ENCODE data around the gene LAPTM5. TPM values are rescaled to one million over a fixed set of nuclear protein-coding genes. Genes with fewer than 3 reads are reported as not detected.

The LAPTM5 gene
- total RNA-seq, 1 experiment from 2014 or later, result 1.9 TPM

DNA sequence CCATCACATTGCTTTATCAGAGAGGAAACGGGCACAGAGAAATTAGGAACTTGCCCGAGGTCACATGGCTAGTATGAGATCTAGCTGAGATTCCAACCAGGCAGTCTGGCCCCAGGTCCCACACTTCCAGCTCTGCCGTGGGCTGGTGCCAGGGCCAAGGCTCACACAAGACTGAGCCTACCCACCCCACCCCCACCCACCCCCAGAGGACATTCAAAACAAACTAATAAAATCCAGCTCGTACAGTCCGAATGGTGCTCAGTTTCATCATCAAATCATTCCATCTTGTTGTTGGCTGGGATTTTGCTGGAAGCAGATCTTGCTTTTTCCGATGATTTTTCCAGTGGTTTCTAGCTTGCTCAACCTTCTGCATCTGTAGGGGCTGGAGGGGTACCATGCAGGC lies 62.1 kb downstream of the LAPTM5 start:
- no peaks in the 10 kb centered on the region for H3K4me1 ChIP-seq (ENCODE audit: control insufficient read depth, insufficient read depth, low read length)
- no peaks in the 10 kb centered on the region for H3K36me3 ChIP-seq (ENCODE audit: control insufficient read depth, insufficient read depth, low read length)
- POLR2A ChIA-PET, result no interaction called here
- intact Hi-C loops (cut with micrococcal nuclease; ENCODE audit: unreplicated experiment), result no loop called here
- CTCF ChIA-PET, result no interaction called here
- no TSS peak for BruUV-seq (replicated peaks)
- ATAC-seq, result no peak
- no peak overlapping the region for H3K27ac ChIP-seq (ENCODE audit: low read length)
- in situ Hi-C loops (cut with HindIII; ENCODE audit: low pct_unique_long_range_greater_than_20kb, low sequenced_read_pairs), result no loop called here
- no peak overlapping the region for H3K4me3 ChIP-seq (ENCODE audit: low read depth in 2 of 2, low read length in 2 of 2)
- no peaks in the 10 kb centered on the region; the same call in 1 of the 2 replicates for H3K27me3 ChIP-seq (ENCODE audit: control insufficient read depth, insufficient read depth, low read length)
- TF ChIP-seq, protein P1, sequence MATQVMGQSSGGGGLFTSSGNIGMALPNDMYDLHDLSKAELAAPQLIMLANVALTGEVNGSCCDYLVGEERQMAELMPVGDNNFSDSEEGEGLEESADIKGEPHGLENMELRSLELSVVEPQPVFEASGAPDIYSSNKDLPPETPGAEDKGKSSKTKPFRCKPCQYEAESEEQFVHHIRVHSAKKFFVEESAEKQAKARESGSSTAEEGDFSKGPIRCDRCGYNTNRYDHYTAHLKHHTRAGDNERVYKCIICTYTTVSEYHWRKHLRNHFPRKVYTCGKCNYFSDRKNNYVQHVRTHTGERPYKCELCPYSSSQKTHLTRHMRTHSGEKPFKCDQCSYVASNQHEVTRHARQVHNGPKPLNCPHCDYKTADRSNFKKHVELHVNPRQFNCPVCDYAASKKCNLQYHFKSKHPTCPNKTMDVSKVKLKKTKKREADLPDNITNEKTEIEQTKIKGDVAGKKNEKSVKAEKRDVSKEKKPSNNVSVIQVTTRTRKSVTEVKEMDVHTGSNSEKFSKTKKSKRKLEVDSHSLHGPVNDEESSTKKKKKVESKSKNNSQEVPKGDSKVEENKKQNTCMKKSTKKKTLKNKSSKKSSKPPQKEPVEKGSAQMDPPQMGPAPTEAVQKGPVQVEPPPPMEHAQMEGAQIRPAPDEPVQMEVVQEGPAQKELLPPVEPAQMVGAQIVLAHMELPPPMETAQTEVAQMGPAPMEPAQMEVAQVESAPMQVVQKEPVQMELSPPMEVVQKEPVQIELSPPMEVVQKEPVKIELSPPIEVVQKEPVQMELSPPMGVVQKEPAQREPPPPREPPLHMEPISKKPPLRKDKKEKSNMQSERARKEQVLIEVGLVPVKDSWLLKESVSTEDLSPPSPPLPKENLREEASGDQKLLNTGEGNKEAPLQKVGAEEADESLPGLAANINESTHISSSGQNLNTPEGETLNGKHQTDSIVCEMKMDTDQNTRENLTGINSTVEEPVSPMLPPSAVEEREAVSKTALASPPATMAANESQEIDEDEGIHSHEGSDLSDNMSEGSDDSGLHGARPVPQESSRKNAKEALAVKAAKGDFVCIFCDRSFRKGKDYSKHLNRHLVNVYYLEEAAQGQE (IDR thresholded peaks at IDR 0.05; ENCODE audit: insufficient read depth in 1 of 2, low read depth in 2 of 2, low read length in 1 of 2), result no peak
- TF ChIP-seq POLR2AphosphoS5 (IDR thresholded peaks at IDR 0.05; ENCODE audit: low read depth, low read length) (no peak), SIN3A (IDR thresholded peaks at IDR 0.05; ENCODE audit: borderline replicate concordance, insufficient read depth, low read depth, low read length) (no peak), TCF7L2 (IDR thresholded peaks at IDR 0.05; ENCODE audit: low read depth, low read length) (no peak)
- TF ChIP-seq, protein P2, sequence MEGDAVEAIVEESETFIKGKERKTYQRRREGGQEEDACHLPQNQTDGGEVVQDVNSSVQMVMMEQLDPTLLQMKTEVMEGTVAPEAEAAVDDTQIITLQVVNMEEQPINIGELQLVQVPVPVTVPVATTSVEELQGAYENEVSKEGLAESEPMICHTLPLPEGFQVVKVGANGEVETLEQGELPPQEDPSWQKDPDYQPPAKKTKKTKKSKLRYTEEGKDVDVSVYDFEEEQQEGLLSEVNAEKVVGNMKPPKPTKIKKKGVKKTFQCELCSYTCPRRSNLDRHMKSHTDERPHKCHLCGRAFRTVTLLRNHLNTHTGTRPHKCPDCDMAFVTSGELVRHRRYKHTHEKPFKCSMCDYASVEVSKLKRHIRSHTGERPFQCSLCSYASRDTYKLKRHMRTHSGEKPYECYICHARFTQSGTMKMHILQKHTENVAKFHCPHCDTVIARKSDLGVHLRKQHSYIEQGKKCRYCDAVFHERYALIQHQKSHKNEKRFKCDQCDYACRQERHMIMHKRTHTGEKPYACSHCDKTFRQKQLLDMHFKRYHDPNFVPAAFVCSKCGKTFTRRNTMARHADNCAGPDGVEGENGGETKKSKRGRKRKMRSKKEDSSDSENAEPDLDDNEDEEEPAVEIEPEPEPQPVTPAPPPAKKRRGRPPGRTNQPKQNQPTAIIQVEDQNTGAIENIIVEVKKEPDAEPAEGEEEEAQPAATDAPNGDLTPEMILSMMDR (IDR thresholded peaks at IDR 0.05), result no peak
- H3K9me3 ChIP-seq (ENCODE audit: control insufficient read depth, insufficient read depth, low read depth, low read length), result no peaks in the 10 kb centered on the region
- no peak for DNase-seq (ENCODE audit: low read depth, low spot score)

DNA sequence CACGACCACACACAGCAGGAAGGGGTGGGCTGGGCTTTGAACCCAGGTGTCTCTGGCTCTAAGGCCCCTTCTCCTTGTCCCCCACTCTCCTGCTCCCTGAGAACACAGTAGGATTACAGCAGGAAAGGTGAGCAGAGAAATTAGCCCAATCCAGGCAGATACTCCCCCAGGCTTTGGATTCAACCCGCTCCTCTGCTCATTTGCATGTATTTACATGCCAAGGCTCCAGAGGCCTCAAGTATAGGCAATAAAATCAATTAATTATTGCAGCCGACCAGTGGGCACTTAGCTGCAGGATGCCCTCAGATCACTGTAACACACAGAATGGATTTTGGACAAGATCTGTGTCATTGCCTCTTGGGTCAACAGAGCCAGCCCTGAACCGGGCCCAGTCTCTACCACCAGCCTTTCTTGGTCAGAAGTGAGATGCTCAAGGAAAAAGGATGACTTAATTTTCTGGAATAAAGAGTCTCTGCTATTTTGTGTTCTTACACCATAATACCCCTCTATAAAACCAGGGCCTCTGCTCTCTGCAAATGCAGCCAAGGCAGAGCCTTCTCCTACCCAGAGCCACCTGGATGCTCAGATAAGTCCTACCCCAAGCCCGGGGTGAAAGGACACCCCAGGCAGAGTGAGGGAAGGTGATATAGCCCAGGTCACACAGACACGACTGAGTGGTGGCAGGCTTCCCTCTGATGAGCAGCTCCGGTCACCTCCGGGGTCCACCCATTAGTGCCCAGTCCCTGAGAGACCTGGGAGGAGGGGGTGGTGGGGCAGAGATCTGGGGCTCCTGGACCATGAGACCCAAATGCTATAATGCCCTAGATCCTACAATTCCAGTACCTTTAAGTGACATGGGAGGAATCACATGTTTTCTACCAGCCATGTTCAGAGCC lies 63.0 kb downstream of the LAPTM5 start:
- CTCF ChIA-PET, result no interaction called here
- in situ Hi-C loops (cut with HindIII; ENCODE audit: low pct_unique_long_range_greater_than_20kb, low sequenced_read_pairs) (no loop called here), intact Hi-C loops (cut with micrococcal nuclease; ENCODE audit: unreplicated experiment) (no loop called here)
- H3K27me3 ChIP-seq (ENCODE audit: control insufficient read depth, insufficient read depth, low read length), result no peaks in the 10 kb centered on the region; the same call in 1 of the 2 replicates
- H3K4me1 ChIP-seq (ENCODE audit: control insufficient read depth, insufficient read depth, low read length), result no peaks in the 10 kb centered on the region
- ATAC-seq (no peak), DNase-seq (ENCODE audit: low read depth, low spot score) (no peak)
- no TSS peak for BruUV-seq (replicated peaks)
- no peaks in the 10 kb centered on the region for H3K9me3 ChIP-seq (ENCODE audit: control insufficient read depth, insufficient read depth, low read depth, low read length)
- no peaks in the 10 kb centered on the region for H3K36me3 ChIP-seq (ENCODE audit: control insufficient read depth, insufficient read depth, low read length)
- no peak overlapping the region for H3K27ac ChIP-seq (ENCODE audit: low read length)
- POLR2A ChIA-PET, result no interaction called here
- no peak overlapping the region for H3K4me3 ChIP-seq (ENCODE audit: low read depth in 2 of 2, low read length in 2 of 2)
- no peak for TF ChIP-seq SIN3A (IDR thresholded peaks at IDR 0.05; ENCODE audit: borderline replicate concordance, insufficient read depth, low read depth, low read length)
- no peak for TF ChIP-seq POLR2AphosphoS5 (IDR thresholded peaks at IDR 0.05; ENCODE audit: low read depth, low read length)
- TF ChIP-seq, protein P1 (IDR thresholded peaks at IDR 0.05; ENCODE audit: insufficient read depth in 1 of 2, low read depth in 2 of 2, low read length in 1 of 2), result no peak
- TF ChIP-seq, protein P2 (IDR thresholded peaks at IDR 0.05), result no peak
- TF ChIP-seq TCF7L2 (IDR thresholded peaks at IDR 0.05; ENCODE audit: low read depth, low read length), result no peak
